ENCODE results near the gene ACAN. TPM values are rescaled to one million over a fixed set of nuclear protein-coding genes. Genes with fewer than 3 reads are reported as not detected.

The ACAN gene
- polyA plus RNA-seq, 3 donors = not detected

GRCh38 chr15:88874684-88875083 is 71.4 kb downstream of the ACAN start:
- H3K9me3 ChIP-seq (replicated peaks in 1 of 2; ENCODE audit: control insufficient read depth in 1 of 2, insufficient read depth in 1 of 2, low read length in 2 of 2) = no peaks in the 10 kb centered on the region
- Mint-ChIP-seq H3K4me1 (no peaks in the 10 kb centered on the region), H3K4me3 (no peak overlapping the region), H3K9me3 (no peaks in the 10 kb centered on the region), H3K27ac (no peak overlapping the region), H3K27me3 (ENCODE audit: low read depth in 3 of 3) (peaks cover under 1 to 3% (median 3%) of the 10 kb centered on the region in 3 donors), H3K36me3 (no peaks in the 10 kb centered on the region)
- H3K9ac ChIP-seq (ENCODE audit: insufficient read depth, low read length, poor library complexity, severe bottlenecking) = no peak overlapping the region
- no peak overlapping the region for H3K27ac ChIP-seq (ENCODE audit: low read depth in 1 of 2, low read length in 2 of 2)
- no peaks in the 10 kb centered on the region for H3K4me1 ChIP-seq (ENCODE audit: control insufficient read depth in 1 of 2, insufficient read depth in 2 of 2, low read length in 2 of 2)
- no peak for DNase-seq
- TF ChIP-seq CTCF (IDR thresholded peaks at IDR 0.05) = no peak
- H3K79me2 ChIP-seq (ENCODE audit: insufficient read depth, low read length) = no peaks in the 10 kb centered on the region
- H3K36me3 ChIP-seq (replicated peaks in 1 of 2; ENCODE audit: control insufficient read depth in 1 of 2, insufficient read depth in 2 of 2, low read length in 2 of 2) = no peaks in the 10 kb centered on the region
- WGBS (ENCODE audit: insufficient coverage) = 38% methylated on average over 1 of the region's 6 CpGs
- H3K27me3 ChIP-seq (ENCODE audit: control insufficient read depth in 2 of 2, insufficient read depth in 2 of 2, low read length in 2 of 2) = no peaks in the 10 kb centered on the region
- no peak overlapping the region for H3K4me2 ChIP-seq (replicated peaks; ENCODE audit: extremely low read depth, low read length, poor library complexity, severe bottlenecking)
- no peak overlapping the region for H3K4me3 ChIP-seq (replicated peaks in 1 of 3; ENCODE audit: low read depth in 2 of 3, low read length in 3 of 3)
- no peaks in the 10 kb centered on the region for H4K20me1 ChIP-seq (ENCODE audit: insufficient read depth, low read length)
- no peak overlapping the region for H2AFZ ChIP-seq (ENCODE audit: insufficient read depth, low read depth, low read length, poor library complexity, severe bottlenecking)
- intact Hi-C loops (cut with micrococcal nuclease) = no loop called here

GRCh38 chr15:88876573-88876972 is 73.3 kb downstream of the ACAN start:
- no peaks in the 10 kb centered on the region for H3K36me3 Mint-ChIP-seq
- intact Hi-C loops (cut with micrococcal nuclease) = no loop called here
- WGBS (ENCODE audit: insufficient coverage) = 91% methylated on average over 8 of the region's 10 CpGs
- H3K4me3 ChIP-seq (replicated peaks in 1 of 3; ENCODE audit: low read depth in 2 of 3, low read length in 3 of 3) = no peak overlapping the region
- no peaks in the 10 kb centered on the region for H3K79me2 ChIP-seq (ENCODE audit: insufficient read depth, low read length)
- no peaks in the 10 kb centered on the region for H3K9me3 Mint-ChIP-seq
- H3K4me1 Mint-ChIP-seq = no peaks in the 10 kb centered on the region
- no peak overlapping the region for H3K27ac ChIP-seq (ENCODE audit: low read depth in 1 of 2, low read length in 2 of 2)
- no peak for TF ChIP-seq CTCF (IDR thresholded peaks at IDR 0.05)
- H4K20me1 ChIP-seq (ENCODE audit: insufficient read depth, low read length) = no peaks in the 10 kb centered on the region
- H3K9me3 ChIP-seq (replicated peaks in 1 of 2; ENCODE audit: control insufficient read depth in 1 of 2, insufficient read depth in 1 of 2, low read length in 2 of 2) = no peaks in the 10 kb centered on the region
- no peaks in the 10 kb centered on the region for H3K4me1 ChIP-seq (ENCODE audit: control insufficient read depth in 1 of 2, insufficient read depth in 2 of 2, low read length in 2 of 2)
- H3K4me3 Mint-ChIP-seq = no peak overlapping the region
- DNase-seq = no peak
- no peaks in the 10 kb centered on the region for H3K36me3 ChIP-seq (replicated peaks in 1 of 2; ENCODE audit: control insufficient read depth in 1 of 2, insufficient read depth in 2 of 2, low read length in 2 of 2)
- no peak overlapping the region for H2AFZ ChIP-seq (ENCODE audit: insufficient read depth, low read depth, low read length, poor library complexity, severe bottlenecking)
- peaks cover 0 to 5% (median 0%) of the 10 kb centered on the region in 3 donors for H3K27me3 Mint-ChIP-seq (ENCODE audit: low read depth in 3 of 3)
- H3K27ac Mint-ChIP-seq = no peak overlapping the region
- no peaks in the 10 kb centered on the region for H3K27me3 ChIP-seq (ENCODE audit: control insufficient read depth in 2 of 2, insufficient read depth in 2 of 2, low read length in 2 of 2)
- H3K4me2 ChIP-seq (replicated peaks; ENCODE audit: extremely low read depth, low read length, poor library complexity, severe bottlenecking) = no peak overlapping the region
- H3K9ac ChIP-seq (ENCODE audit: insufficient read depth, low read length, poor library complexity, severe bottlenecking) = no peak overlapping the region

Data from CD14-positive monocyte (primary cell).